HEK293 (cell line): Measurements from ENCODE around the gene KRT4.

Experiments used
- CTCF ChIA-PET: fragments of 350-600 bp; formaldehyde crosslinking; extraction: SDS; loops from one replicate; lab custom pipeline; 2021; ENCODE audit warnings: antibody characterized with exemption; lab: Yijun Ruan, JAX
- POLR2A ChIA-PET: fragments of 300-600 bp; formaldehyde crosslinking; extraction: SDS; loops from one replicate; lab custom pipeline; 2020; ENCODE audit warnings: antibody characterized with exemption, inconsistent platforms; lab: Yijun Ruan, JAX
- H3K27ac ChIP-seq: fragments of 200-500 bp; sonication (Bioruptor generic); 2 replicates; pipeline ENCODE4 v1.5.1; 2014; ENCODE audit warnings: low read depth, low read length, control low read depth, inconsistent platforms; ENCODE audit errors: extremely low read depth
- H3K36me3 ChIP-seq, 2 experiments: fragments of 200-500 bp in 1 of 2; sonication (Bioruptor generic) in 1 of 2; 1 replicate in 1 of 2; 2 replicates in 1 of 2; pipeline ENCODE4 v1.5.1; 2014 to 2017; ENCODE audit warnings: inconsistent platforms in 2 of 2, low read length in 2 of 2; ENCODE audit not compliant: control insufficient read depth in 2 of 2, insufficient read depth in 1 of 2
- H3K4me1 ChIP-seq: fragments of 200-500 bp; sonication (Bioruptor generic); 2 replicates; pipeline ENCODE4 v1.5.1; 2014; ENCODE audit warnings: mild to moderate bottlenecking, low read length, inconsistent platforms; ENCODE audit not compliant: control insufficient read depth, insufficient read depth
- H3K4me3 ChIP-seq: 2 replicates; pipeline ENCODE4 v1.5.1; 2011; ENCODE audit warnings: low read depth, mild to moderate bottlenecking, control low read depth, low read length, moderate library complexity
- H3K9me3 ChIP-seq: fragments of 200-500 bp; sonication (Bioruptor generic); 2 replicates; pipeline ENCODE4 v1.5.1; 2014; ENCODE audit warnings: low read depth, low read length, inconsistent platforms; ENCODE audit not compliant: control insufficient read depth, insufficient read depth
- MEIS1 ChIP-seq: sonication (generic); formaldehyde crosslinking; IDR thresholded peaks from 2 replicates; pipeline ENCODE4 v1.8.1; 2022; ENCODE audit warnings: missing genetic modification reagents, mild to moderate bottlenecking, borderline replicate concordance
- ZNF138 ChIP-seq: fragments of 450-650 bp; formaldehyde crosslinking; IDR thresholded peaks from 2 replicates; pipeline ENCODE4 v1.5.1; 2016; ENCODE audit warnings: missing biosample characterization, missing genetic modification characterization, borderline replicate concordance
- ZNF350 ChIP-seq: fragments of 450-650 bp; formaldehyde crosslinking; IDR thresholded peaks from 2 replicates; pipeline ENCODE4 v1.5.0; 2017; ENCODE audit warnings: missing biosample characterization, mild to moderate bottlenecking, missing genetic modification characterization
- ZNF433 ChIP-seq: fragments of 450-650 bp; formaldehyde crosslinking; IDR thresholded peaks from 2 replicates; pipeline ENCODE4 v1.5.1; 2016; ENCODE audit warnings: missing biosample characterization, missing genetic modification characterization, low read depth
- TF ChIP-seq, protein P1 (sequence below): fragments of 450-650 bp; formaldehyde crosslinking; IDR thresholded peaks from 2 replicates; pipeline ENCODE4 v1.5.1; 2016; ENCODE audit warnings: missing biosample characterization, missing genetic modification characterization
- TF ChIP-seq, protein P2 (sequence below): fragments of 450-650 bp; formaldehyde crosslinking; IDR thresholded peaks from 2 replicates; pipeline ENCODE4 v1.5.1; 2016; ENCODE audit warnings: missing biosample characterization, missing genetic modification characterization, borderline replicate concordance

Gene KRT4

DNA sequence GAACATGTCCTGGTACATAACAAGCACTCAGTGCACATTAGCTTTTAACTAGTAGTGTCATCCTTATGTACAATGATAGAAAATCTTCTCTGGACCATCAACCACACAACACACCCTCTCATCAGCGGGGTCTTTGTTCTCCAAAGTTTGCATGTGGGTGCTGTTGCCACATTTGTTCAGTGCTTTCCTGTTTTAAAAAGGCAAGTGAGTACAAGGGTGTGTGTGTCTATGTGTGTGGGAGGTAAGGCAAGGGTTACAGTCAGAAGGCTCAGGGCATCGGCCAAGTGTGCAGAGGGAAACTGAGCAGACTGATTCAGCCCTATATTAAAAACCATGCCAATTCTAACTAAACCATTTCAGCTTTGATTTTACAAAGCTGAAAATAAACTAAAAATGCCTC, 54.7 kb downstream of the KRT4 start (continued):
- TF ChIP-seq, protein P1, sequence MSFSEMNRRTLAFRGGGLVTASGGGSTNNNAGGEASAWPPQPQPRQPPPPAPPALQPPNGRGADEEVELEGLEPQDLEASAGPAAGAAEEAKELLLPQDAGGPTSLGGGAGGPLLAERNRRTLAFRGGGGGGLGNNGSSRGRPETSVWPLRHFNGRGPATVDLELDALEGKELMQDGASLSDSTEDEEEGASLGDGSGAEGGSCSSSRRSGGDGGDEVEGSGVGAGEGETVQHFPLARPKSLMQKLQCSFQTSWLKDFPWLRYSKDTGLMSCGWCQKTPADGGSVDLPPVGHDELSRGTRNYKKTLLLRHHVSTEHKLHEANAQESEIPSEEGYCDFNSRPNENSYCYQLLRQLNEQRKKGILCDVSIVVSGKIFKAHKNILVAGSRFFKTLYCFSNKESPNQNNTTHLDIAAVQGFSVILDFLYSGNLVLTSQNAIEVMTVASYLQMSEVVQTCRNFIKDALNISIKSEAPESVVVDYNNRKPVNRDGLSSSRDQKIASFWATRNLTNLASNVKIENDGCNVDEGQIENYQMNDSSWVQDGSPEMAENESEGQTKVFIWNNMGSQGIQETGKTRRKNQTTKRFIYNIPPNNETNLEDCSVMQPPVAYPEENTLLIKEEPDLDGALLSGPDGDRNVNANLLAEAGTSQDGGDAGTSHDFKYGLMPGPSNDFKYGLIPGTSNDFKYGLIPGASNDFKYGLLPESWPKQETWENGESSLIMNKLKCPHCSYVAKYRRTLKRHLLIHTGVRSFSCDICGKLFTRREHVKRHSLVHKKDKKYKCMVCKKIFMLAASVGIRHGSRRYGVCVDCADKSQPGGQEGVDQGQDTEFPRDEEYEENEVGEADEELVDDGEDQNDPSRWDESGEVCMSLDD (tag by site-specific recombination), result no peak
- TF ChIP-seq, protein P2, sequence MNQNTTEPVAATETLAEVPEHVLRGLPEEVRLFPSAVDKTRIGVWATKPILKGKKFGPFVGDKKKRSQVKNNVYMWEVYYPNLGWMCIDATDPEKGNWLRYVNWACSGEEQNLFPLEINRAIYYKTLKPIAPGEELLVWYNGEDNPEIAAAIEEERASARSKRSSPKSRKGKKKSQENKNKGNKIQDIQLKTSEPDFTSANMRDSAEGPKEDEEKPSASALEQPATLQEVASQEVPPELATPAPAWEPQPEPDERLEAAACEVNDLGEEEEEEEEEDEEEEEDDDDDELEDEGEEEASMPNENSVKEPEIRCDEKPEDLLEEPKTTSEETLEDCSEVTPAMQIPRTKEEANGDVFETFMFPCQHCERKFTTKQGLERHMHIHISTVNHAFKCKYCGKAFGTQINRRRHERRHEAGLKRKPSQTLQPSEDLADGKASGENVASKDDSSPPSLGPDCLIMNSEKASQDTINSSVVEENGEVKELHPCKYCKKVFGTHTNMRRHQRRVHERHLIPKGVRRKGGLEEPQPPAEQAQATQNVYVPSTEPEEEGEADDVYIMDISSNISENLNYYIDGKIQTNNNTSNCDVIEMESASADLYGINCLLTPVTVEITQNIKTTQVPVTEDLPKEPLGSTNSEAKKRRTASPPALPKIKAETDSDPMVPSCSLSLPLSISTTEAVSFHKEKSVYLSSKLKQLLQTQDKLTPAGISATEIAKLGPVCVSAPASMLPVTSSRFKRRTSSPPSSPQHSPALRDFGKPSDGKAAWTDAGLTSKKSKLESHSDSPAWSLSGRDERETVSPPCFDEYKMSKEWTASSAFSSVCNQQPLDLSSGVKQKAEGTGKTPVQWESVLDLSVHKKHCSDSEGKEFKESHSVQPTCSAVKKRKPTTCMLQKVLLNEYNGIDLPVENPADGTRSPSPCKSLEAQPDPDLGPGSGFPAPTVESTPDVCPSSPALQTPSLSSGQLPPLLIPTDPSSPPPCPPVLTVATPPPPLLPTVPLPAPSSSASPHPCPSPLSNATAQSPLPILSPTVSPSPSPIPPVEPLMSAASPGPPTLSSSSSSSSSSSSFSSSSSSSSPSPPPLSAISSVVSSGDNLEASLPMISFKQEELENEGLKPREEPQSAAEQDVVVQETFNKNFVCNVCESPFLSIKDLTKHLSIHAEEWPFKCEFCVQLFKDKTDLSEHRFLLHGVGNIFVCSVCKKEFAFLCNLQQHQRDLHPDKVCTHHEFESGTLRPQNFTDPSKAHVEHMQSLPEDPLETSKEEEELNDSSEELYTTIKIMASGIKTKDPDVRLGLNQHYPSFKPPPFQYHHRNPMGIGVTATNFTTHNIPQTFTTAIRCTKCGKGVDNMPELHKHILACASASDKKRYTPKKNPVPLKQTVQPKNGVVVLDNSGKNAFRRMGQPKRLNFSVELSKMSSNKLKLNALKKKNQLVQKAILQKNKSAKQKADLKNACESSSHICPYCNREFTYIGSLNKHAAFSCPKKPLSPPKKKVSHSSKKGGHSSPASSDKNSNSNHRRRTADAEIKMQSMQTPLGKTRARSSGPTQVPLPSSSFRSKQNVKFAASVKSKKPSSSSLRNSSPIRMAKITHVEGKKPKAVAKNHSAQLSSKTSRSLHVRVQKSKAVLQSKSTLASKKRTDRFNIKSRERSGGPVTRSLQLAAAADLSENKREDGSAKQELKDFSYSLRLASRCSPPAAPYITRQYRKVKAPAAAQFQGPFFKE, result no peak

DNA sequence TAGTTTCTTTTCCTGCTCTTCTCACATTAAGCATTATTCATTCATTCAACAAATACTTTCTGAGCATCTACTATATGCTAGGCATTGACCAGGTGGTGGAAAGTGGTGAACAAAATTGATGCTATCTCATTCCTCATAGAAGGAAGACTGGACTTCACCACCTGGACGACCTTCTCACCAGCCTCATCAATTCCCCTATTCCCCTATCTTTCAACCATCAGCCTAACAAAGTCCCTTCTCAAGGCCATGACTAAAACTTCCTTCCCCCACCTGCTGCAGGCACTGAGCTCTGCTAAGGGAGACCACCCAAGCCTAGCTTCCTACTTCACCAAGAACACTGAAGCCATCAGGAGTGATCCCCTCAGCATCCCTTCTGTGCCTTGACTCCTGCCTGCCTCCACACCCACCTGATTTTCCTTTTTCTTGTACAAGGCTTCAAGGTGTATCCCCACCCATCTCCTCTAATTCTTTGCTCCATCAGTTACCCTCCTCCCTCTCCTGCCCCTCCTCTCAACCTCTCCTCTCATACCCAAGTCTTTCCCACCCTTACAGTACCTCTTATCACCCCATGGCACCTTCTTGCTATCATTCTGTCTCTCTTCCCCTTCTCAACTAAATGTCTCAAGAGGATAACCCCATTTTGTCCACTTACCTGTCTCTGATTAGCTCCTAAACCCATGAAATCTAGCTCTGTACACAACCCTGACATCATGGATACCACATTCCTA, 56.3 kb downstream of the KRT4 start:
- H3K36me3 ChIP-seq, result no peaks in the 10 kb centered on the region
- H3K4me3 ChIP-seq, result no peak overlapping the region
- CTCF ChIA-PET, result interaction anchor here (0.5 to 0.8 kb wide), 2 partner anchors 18 to 229 kb away, joined by 7 to 8 read pairs; no protein-coding TSS in a partner anchor
- H3K4me1 ChIP-seq, result no peaks in the 10 kb centered on the region
- no peaks in the 10 kb centered on the region for H3K9me3 ChIP-seq
- no peak overlapping the region for H3K27ac ChIP-seq
- no peak for TF ChIP-seq MEIS1 (CRISPR knock-in tag)
- TF ChIP-seq ZNF350, result no peak
- TF ChIP-seq ZNF433 (tag by site-specific recombination), result no peak
- TF ChIP-seq ZNF138 (tag by site-specific recombination), result no peak
- POLR2A ChIA-PET, result no interaction called here
